ENCODE measurements around the gene IL4I1. TPM values are rescaled to one million over a fixed set of nuclear protein-coding genes. Genes with fewer than 3 reads are reported as not detected.

Gene IL4I1
- polyA plus RNA-seq, 1 donor (not counting 4 experiments of a cell fraction or from before 2014, with no cell fraction given) = 0.13 TPM

- Histone ChIP-seq H3K36me3 (ENCODE audit: control insufficient read depth in 2 of 2, extremely low read depth in 1 of 2, insufficient read depth in 2 of 2, low read length in 2 of 2) (peaks cover 15 to 29% of the 10 kb centered on the region in 2 experiments), H3K4me2 (ENCODE audit: control insufficient read depth, extremely low read depth, insufficient read depth, low read depth, low read length) (peak overlapping the region; percentile 69), H3K9me1 (ENCODE audit: control insufficient read depth, extremely low read depth, insufficient read depth, low read length) (no peaks in the 10 kb centered on the region), H3K4me3 (ENCODE audit: control insufficient read depth in 2 of 3, extremely low read depth in 1 of 3, insufficient read depth in 2 of 3, low read depth in 1 of 3, low read length in 3 of 3) (peak overlapping the region; percentile 11 to 52 (median 29)), H3K27ac (ENCODE audit: control insufficient read depth, insufficient read depth, low read length) (peak overlapping the region; percentile 42), H3K4me1 (ENCODE audit: control insufficient read depth, extremely low read depth, insufficient read depth, low read length) (peaks cover 31% of the 10 kb centered on the region), H3K27me3 (ENCODE audit: control insufficient read depth, extremely low read depth, insufficient read depth, low read length) (no peaks in the 10 kb centered on the region), H3K79me2 (ENCODE audit: control insufficient read depth, insufficient read depth, low read length) (peaks cover 36% of the 10 kb centered on the region), H4K20me1 (ENCODE audit: control insufficient read depth, extremely low read depth, insufficient read depth, low read length) (peaks cover 5% of the 10 kb centered on the region), H3K9ac (ENCODE audit: control insufficient read depth, extremely low read depth, insufficient read depth, low read length) (peak overlapping the region; percentile 53), H2AFZ (ENCODE audit: control insufficient read depth, low read length) (no peak overlapping the region), H3K9me3 (ENCODE audit: control insufficient read depth, low read depth, low read length) (no peaks in the 10 kb centered on the region)
- dilution Hi-C loops (cut with MboI; ENCODE audit: extremely low pct_ligation_motif_present, low sequenced_read_pairs) = no loop called here
- TF ChIP-seq, protein P1, sequence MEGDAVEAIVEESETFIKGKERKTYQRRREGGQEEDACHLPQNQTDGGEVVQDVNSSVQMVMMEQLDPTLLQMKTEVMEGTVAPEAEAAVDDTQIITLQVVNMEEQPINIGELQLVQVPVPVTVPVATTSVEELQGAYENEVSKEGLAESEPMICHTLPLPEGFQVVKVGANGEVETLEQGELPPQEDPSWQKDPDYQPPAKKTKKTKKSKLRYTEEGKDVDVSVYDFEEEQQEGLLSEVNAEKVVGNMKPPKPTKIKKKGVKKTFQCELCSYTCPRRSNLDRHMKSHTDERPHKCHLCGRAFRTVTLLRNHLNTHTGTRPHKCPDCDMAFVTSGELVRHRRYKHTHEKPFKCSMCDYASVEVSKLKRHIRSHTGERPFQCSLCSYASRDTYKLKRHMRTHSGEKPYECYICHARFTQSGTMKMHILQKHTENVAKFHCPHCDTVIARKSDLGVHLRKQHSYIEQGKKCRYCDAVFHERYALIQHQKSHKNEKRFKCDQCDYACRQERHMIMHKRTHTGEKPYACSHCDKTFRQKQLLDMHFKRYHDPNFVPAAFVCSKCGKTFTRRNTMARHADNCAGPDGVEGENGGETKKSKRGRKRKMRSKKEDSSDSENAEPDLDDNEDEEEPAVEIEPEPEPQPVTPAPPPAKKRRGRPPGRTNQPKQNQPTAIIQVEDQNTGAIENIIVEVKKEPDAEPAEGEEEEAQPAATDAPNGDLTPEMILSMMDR (optimal IDR thresholded peaks at IDR 0.05 in 1 of 3, IDR thresholded peaks at IDR 0.05 in 1 of 3, conservative IDR thresholded peaks at IDR 0.05 in 1 of 3; ENCODE audit: extremely low read depth in 1 of 3, insufficient read depth in 2 of 3, low read length in 3 of 3) = no peak
- no peak for TF ChIP-seq EZH2 (IDR thresholded peaks at IDR 0.05; ENCODE audit: low read length)
- FAIRE-seq = peak; percentile 99
- DNase-seq (ENCODE audit: low read depth, low spot score) = peak; percentile 97
These were observed 27.0 kb downstream of the IL4I1 start for GRCh38 chr19:49869484-49870308.

- Histone ChIP-seq H3K36me3 (ENCODE audit: control insufficient read depth in 2 of 2, extremely low read depth in 1 of 2, insufficient read depth in 2 of 2, low read length in 2 of 2) (peaks cover 14 to 31% of the 10 kb centered on the region in 2 experiments), H4K20me1 (ENCODE audit: control insufficient read depth, extremely low read depth, insufficient read depth, low read length) (peaks cover 9% of the 10 kb centered on the region), H3K9ac (ENCODE audit: control insufficient read depth, extremely low read depth, insufficient read depth, low read length) (no peak overlapping the region), H3K27me3 (ENCODE audit: control insufficient read depth, extremely low read depth, insufficient read depth, low read length) (no peaks in the 10 kb centered on the region), H3K79me2 (ENCODE audit: control insufficient read depth, insufficient read depth, low read length) (peaks cover 36% of the 10 kb centered on the region), H3K27ac (ENCODE audit: control insufficient read depth, insufficient read depth, low read length) (peak overlapping the region; percentile 26), H3K9me3 (ENCODE audit: control insufficient read depth, low read depth, low read length) (no peaks in the 10 kb centered on the region), H3K4me2 (ENCODE audit: control insufficient read depth, extremely low read depth, insufficient read depth, low read depth, low read length) (peak overlapping the region; percentile 64), H3K4me1 (ENCODE audit: control insufficient read depth, extremely low read depth, insufficient read depth, low read length) (peaks cover 26% of the 10 kb centered on the region), H2AFZ (ENCODE audit: control insufficient read depth, low read length) (no peak overlapping the region), H3K9me1 (ENCODE audit: control insufficient read depth, extremely low read depth, insufficient read depth, low read length) (no peaks in the 10 kb centered on the region), H3K4me3 (ENCODE audit: control insufficient read depth in 2 of 3, extremely low read depth in 1 of 3, insufficient read depth in 2 of 3, low read depth in 1 of 3, low read length in 3 of 3) (peak overlapping the region in 2 of 3 experiments; percentile 21 to 28)
- TF ChIP-seq, protein P1 (optimal IDR thresholded peaks at IDR 0.05 in 1 of 3, IDR thresholded peaks at IDR 0.05 in 1 of 3, conservative IDR thresholded peaks at IDR 0.05 in 1 of 3; ENCODE audit: extremely low read depth in 1 of 3, insufficient read depth in 2 of 3, low read length in 3 of 3) = no peak
- TF ChIP-seq EZH2 (IDR thresholded peaks at IDR 0.05; ENCODE audit: low read length) = no peak
- dilution Hi-C loops (cut with MboI; ENCODE audit: extremely low pct_ligation_motif_present, low sequenced_read_pairs) = no loop called here
- FAIRE-seq = no peak
- no peak for DNase-seq (ENCODE audit: low read depth, low spot score)
These were observed 27.6 kb downstream of the IL4I1 start for GRCh38 chr19:49869009-49869483.

Measured in keratinocyte (primary cell).